T-helper 1 cell treated with Interleukin-12 subunit alpha and Interleukin-12 subunit beta and Interleukin-4 antibody, amounts not matched to agents 30 μg/mL and 1 μg/mL, for 36 hours (primary cell): Measurements from ENCODE around the gene F2RL2.

Source experiments
- H3K27ac Mint-ChIP-seq: one replicate; pipeline ENCODE4 v1.8.0; 2021; ENCODE audit warnings: mild to moderate bottlenecking, mixed read lengths
- H3K27me3 Mint-ChIP-seq: one replicate; pipeline ENCODE4 v1.8.0; 2021; ENCODE audit warnings: low read depth, mixed read lengths
- H3K36me3 Mint-ChIP-seq: one replicate; pipeline ENCODE4 v1.8.0; 2021; ENCODE audit warnings: low read depth, mixed read lengths
- H3K4me1 Mint-ChIP-seq: one replicate; pipeline ENCODE4 v1.8.0; 2021; ENCODE audit warnings: low read depth, mixed read lengths
- H3K4me3 Mint-ChIP-seq: one replicate; pipeline ENCODE4 v1.8.0; 2021; ENCODE audit warnings: mild to moderate bottlenecking, moderate library complexity, mixed read lengths
- H3K9me3 Mint-ChIP-seq: one replicate; pipeline ENCODE4 v1.8.0; 2021; ENCODE audit warnings: mixed read lengths

The F2RL2 gene

GRCh38 chr5:76585783-76586217, 37.4 kb downstream of the F2RL2 start:
- Mint-ChIP-seq H3K9me3 (no peaks in the 10 kb centered on the region), H3K27me3 (no peaks in the 10 kb centered on the region), H3K4me3 (no peak overlapping the region), H3K4me1 (peaks cover 16% of the 10 kb centered on the region), H3K36me3 (peaks cover 17% of the 10 kb centered on the region), H3K27ac (no peak overlapping the region)

GRCh38 chr5:76583163-76584047, 39.8 kb downstream of the F2RL2 start:
- Mint-ChIP-seq H3K27me3 (no peaks in the 10 kb centered on the region), H3K27ac (no peak overlapping the region), H3K9me3 (no peaks in the 10 kb centered on the region), H3K4me3 (no peak overlapping the region), H3K4me1 (peaks cover 9% of the 10 kb centered on the region), H3K36me3 (peaks cover 12% of the 10 kb centered on the region)

GRCh38 chr5:76582230-76583162, 40.7 kb downstream of the F2RL2 start:
- Mint-ChIP-seq H3K4me1 (peaks cover 10% of the 10 kb centered on the region), H3K27me3 (no peaks in the 10 kb centered on the region), H3K36me3 (peaks cover 12% of the 10 kb centered on the region), H3K9me3 (no peaks in the 10 kb centered on the region), H3K27ac (no peak overlapping the region), H3K4me3 (no peak overlapping the region)

GRCh38 chr5:76580981-76581380, 42.2 kb downstream of the F2RL2 start:
- Mint-ChIP-seq H3K27ac (no peak overlapping the region), H3K9me3 (no peaks in the 10 kb centered on the region)

GRCh38 chr5:76579166-76579937, 43.9 kb downstream of the F2RL2 start:
- H3K9me3 Mint-ChIP-seq = no peaks in the 10 kb centered on the region
- H3K4me1 Mint-ChIP-seq = peaks cover 10% of the 10 kb centered on the region
- H3K27ac Mint-ChIP-seq = no peak overlapping the region
- no peak overlapping the region for H3K4me3 Mint-ChIP-seq
- peaks cover 11% of the 10 kb centered on the region for H3K36me3 Mint-ChIP-seq
- no peaks in the 10 kb centered on the region for H3K27me3 Mint-ChIP-seq

More at GRCh38 chr5:76580981-76581380, 42.2 kb downstream of the F2RL2 start:
- H3K4me1 Mint-ChIP-seq = peaks cover 10% of the 10 kb centered on the region
- no peaks in the 10 kb centered on the region for H3K27me3 Mint-ChIP-seq
- H3K4me3 Mint-ChIP-seq = no peak overlapping the region
- H3K36me3 Mint-ChIP-seq = peaks cover 14% of the 10 kb centered on the region

GRCh38 chr5:76576996-76577395, 46.2 kb downstream of the F2RL2 start:
- H3K27ac Mint-ChIP-seq = no peak overlapping the region
- H3K9me3 Mint-ChIP-seq = no peaks in the 10 kb centered on the region
- no peaks in the 10 kb centered on the region for H3K27me3 Mint-ChIP-seq
- no peak overlapping the region for H3K4me3 Mint-ChIP-seq
- peaks cover 7% of the 10 kb centered on the region for H3K4me1 Mint-ChIP-seq
- peaks cover 8% of the 10 kb centered on the region for H3K36me3 Mint-ChIP-seq

GRCh38 chr5:76576450-76576849, 46.8 kb downstream of the F2RL2 start:
- no peaks in the 10 kb centered on the region for H3K9me3 Mint-ChIP-seq
- no peak overlapping the region for H3K27ac Mint-ChIP-seq
- no peaks in the 10 kb centered on the region for H3K27me3 Mint-ChIP-seq
- peaks cover 12% of the 10 kb centered on the region for H3K36me3 Mint-ChIP-seq
- peaks cover 7% of the 10 kb centered on the region for H3K4me1 Mint-ChIP-seq
- no peak overlapping the region for H3K4me3 Mint-ChIP-seq

GRCh38 chr5:76571559-76571958, 51.6 kb downstream of the F2RL2 start:
- Mint-ChIP-seq H3K27me3 (no peaks in the 10 kb centered on the region), H3K9me3 (no peaks in the 10 kb centered on the region), H3K4me3 (no peak overlapping the region), H3K4me1 (no peaks in the 10 kb centered on the region), H3K27ac (no peak overlapping the region), H3K36me3 (peaks cover 18% of the 10 kb centered on the region)

DNA sequence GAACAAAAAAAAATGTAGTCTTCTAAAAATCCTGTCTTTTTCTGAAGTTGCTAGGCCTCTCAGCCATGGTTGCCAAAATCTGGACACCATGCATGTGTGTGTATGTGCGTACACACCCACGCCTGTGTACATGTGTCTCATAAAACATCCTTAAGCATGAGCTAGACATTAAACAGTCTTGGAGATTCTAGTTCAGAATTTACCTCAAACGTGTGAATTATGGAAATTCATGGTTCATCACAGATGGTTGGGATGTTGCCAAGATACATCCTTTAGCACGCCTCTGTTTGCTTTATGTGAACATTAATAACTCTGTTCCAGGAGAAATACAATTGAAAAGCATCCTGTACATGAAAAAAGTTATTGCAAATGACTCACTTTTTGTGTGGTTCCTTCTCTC, 53.0 kb downstream of the F2RL2 start:
- Mint-ChIP-seq H3K27me3 (no peaks in the 10 kb centered on the region), H3K4me3 (no peak overlapping the region), H3K4me1 (no peaks in the 10 kb centered on the region), H3K27ac (no peak overlapping the region), H3K36me3 (peaks cover 24% of the 10 kb centered on the region), H3K9me3 (no peaks in the 10 kb centered on the region)
